HPDE6-E6E7 (cell line): ENCODE results near the gene TMEM37.

Experiments used
- DNase-seq: peaks from one replicate; pipeline ENCODE4 v3.0.0; 2011; ENCODE audit warnings: missing footprints; ENCODE audit errors: extremely low spot score

TMEM37 gene

GRCh38 chr2:119478188-119478977 is 46.7 kb downstream of the TMEM37 start:
- DNase-seq = no peak

GRCh38 chr2:119478978-119479295 is 47.3 kb downstream of the TMEM37 start:
- no peak for DNase-seq

GRCh38 chr2:119480184-119480583 is 48.5 kb downstream of the TMEM37 start:
- no peak for DNase-seq

- DNase-seq = no peak
Observed at GRCh38 chr2:119480718-119481142, 49.1 kb downstream of the TMEM37 start.

- no peak for DNase-seq
Observed at GRCh38 chr2:119481501-119482455, 50.1 kb downstream of the TMEM37 start.

- no peak for DNase-seq
Observed at GRCh38 chr2:119482481-119483394, 51.1 kb downstream of the TMEM37 start.

GRCh38 chr2:119483395-119483753 is 51.7 kb downstream of the TMEM37 start:
- DNase-seq = no peak

- no peak for DNase-seq
Observed at GRCh38 chr2:119483896-119484718, 52.5 kb downstream of the TMEM37 start.

GRCh38 chr2:119484834-119485233 is 53.2 kb downstream of the TMEM37 start:
- DNase-seq = no peak

- DNase-seq = no peak
Observed at GRCh38 chr2:119485336-119486110, 53.9 kb downstream of the TMEM37 start.

GRCh38 chr2:119486196-119486827 is 54.7 kb downstream of the TMEM37 start:
- DNase-seq = no peak

- no peak for DNase-seq
Observed at GRCh38 chr2:119486886-119487285, 55.2 kb downstream of the TMEM37 start.

GRCh38 chr2:119487434-119488244 is 56.0 kb downstream of the TMEM37 start:
- no peak for DNase-seq
